HG03060 (cell line): ENCODE data around the gene PINLYP.

Experiments used
- ATAC-seq: cut with Tn5 transposase; IDR thresholded peaks from one replicate; pipeline ENCODE4 v1.9.1; 2021; ENCODE audit warnings: low read depth, moderate number of reproducible peaks; ENCODE audit not compliant: unreplicated experiment

The PINLYP gene

GRCh38 chr19:43575156-43575950 is at the start of gene PINLYP, which contains the start of gene XRCC1:
PINLYP (plus strand) TSS chr19:43575801; CDS start chr19:43577192, 1,391 bp downstream.
XRCC1 (minus strand) TSS chr19:43575527; CDS start chr19:43575458, 69 bp downstream.
- peak; percentile 91 for ATAC-seq

GRCh38 chr19:43525836-43526771 is 49.5 kb upstream of the PINLYP start:
- ATAC-seq, result no peak

GRCh38 chr19:43526884-43527859 is 48.4 kb upstream of the PINLYP start, which contains the start of gene ETHE1:
ETHE1 (minus strand) TSS chr19:43527201; CDS start chr19:43527177, 24 bp downstream.
- ATAC-seq, result no peak

GRCh38 chr19:43527860-43528622 is 47.6 kb upstream of the PINLYP start:
- ATAC-seq, result no peak

GRCh38 chr19:43532571-43532961 is 43.0 kb upstream of the PINLYP start:
- peak; percentile 5 for ATAC-seq

GRCh38 chr19:43532962-43533545 is 42.5 kb upstream of the PINLYP start, which contains the start of gene ZNF575:
ZNF575 (plus strand) TSS chr19:43533188; CDS start chr19:43534423, 1,235 bp downstream.
- ATAC-seq, result peak; percentile 38

- ATAC-seq, result peak; percentile 63
Measured at GRCh38 chr19:43533546-43534304, 41.9 kb upstream of the PINLYP start.

GRCh38 chr19:43534305-43534815 is 41.2 kb upstream of the PINLYP start:
- ATAC-seq, result no peak

- ATAC-seq, result no peak
Measured at GRCh38 chr19:43534816-43535761, 40.5 kb upstream of the PINLYP start.

GRCh38 chr19:43538922-43539321 is 36.7 kb upstream of the PINLYP start:
- ATAC-seq, result no peak

- ATAC-seq, result no peak
Measured at GRCh38 chr19:43540381-43540780, 35.2 kb upstream of the PINLYP start.

GRCh38 chr19:43541920-43542650 is 33.5 kb upstream of the PINLYP start:
- ATAC-seq, result no peak

- ATAC-seq, result no peak
Measured at GRCh38 chr19:43544077-43544476, 31.5 kb upstream of the PINLYP start.

GRCh38 chr19:43545276-43545675 is 30.3 kb upstream of the PINLYP start:
- ATAC-seq, result no peak

GRCh38 chr19:43545981-43546380 is 29.6 kb upstream of the PINLYP start:
- ATAC-seq, result no peak

GRCh38 chr19:43546581-43546980 is 29.0 kb upstream of the PINLYP start:
- no peak for ATAC-seq
